Stimulated activated CD4-positive, alpha-beta T cell treated with anti-CD3 and anti-CD28 coated beads, Interleukin-1b, Interleukin-23, amount 100 ng/mL, for 24 hours (primary cell): ENCODE data around the gene KIZ.

Experiments
- DNase-seq, 4 experiments: peaks; one replicate each; pipeline ENCODE4 v3.0.0-alpha.2; 2020; ENCODE audit warnings: low read depth in 4 of 4, low spot score in 1 of 4

KIZ gene

DNA sequence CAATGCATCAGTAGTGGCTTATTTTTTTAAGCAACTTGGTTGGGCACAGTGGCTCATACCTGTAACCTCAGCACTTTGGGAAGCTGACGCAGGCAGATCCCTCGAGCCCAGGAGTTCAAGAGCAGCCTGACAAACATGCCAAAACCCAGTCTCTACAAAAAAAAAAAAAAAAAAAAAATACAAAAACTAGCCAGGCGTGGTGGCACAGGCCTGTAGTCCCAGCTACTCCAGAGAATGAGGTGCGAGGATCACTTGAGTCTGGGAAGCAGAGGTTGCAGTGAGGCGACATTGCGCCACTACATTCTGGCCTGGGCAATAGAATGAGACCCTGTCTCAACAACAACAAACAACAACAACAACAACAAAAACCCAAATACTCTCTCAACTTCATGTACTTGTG, 132.5 kb downstream of the KIZ start:
- DNase-seq: no peak

DNA sequence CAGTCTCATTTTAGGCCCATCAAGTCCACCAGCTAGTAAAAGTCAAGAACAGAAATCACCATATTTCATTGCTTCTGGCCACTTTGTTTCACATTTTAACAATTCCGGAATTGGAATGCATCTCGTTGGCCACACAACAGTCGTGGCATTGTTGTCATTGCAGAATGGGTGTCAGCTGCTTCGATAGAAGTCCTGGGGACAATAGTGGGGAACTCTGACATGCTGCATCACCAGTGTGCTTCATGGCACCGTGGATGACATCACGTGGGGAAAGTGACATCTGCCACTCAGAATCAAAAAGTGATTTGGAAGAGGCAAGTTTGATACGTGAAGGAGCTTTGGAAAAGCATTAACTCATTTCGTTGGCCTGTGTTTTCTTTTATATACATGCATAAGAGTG, 133.5 kb downstream of the KIZ start:
- no peak for DNase-seq

DNA sequence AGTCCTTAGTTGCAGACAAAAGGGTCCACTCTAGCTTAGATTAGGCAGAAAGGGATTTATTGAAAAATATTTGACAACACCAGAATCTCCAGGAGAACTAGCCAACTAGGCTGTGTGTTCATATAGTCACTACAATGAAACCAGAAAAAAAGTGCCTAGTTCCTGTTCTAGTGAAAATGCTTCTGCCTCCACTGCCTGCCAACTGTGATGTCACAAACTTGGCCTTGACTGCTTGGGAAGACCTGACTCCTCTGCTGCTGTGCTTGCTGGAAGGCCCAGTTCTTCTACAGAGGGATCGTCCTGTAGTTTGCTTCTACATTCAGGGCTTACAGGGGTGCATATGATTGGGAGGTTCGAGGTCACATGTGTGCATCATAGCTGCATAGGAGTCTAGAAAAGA, 136.9 kb downstream of the KIZ start:
- DNase-seq: no peak

DNA sequence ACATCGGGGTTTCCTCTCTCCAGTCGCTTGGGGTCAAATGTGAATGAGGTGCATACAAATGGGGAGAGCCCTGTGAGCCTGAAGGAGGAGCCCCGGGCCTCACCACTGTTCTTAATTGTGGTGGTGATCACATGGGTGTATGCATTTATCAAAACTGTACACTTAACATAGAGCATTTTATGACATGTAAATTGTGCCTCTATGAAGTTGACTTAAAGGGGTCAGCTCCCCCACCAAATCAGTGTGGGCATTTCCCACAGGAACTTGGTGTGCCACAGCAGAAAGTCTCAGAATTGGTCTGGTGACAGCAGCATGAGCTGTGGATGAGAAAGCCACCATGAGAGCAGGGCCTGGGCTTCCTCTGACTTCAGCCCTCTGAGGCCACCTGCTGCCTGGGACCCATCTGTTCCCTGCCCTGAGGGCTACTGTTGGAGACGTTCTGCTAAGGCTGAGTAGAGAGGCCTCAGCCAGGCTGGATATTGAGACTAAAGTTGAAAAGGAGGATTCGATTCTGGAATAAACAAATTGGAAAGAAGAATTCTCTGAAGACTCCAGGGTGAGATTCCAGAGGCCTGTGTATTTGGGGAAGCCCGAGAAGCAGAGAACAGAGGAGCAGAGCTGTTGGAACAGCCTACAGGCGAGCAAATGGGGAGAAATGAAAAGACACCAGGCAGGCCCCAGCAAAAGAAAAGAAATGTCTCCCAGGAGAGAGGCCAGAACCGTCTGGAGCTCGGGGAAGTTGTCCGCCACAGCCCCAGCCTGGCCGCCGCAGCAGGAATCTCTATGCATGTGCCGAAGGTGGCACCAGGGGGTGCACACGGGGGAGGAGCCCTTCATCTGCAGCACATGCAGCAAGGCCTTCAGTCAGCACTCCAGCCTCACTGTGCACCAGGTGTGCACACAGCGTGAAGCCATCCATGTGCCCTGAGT, 139.6 kb downstream of the KIZ start:
- DNase-seq: no peak

DNA sequence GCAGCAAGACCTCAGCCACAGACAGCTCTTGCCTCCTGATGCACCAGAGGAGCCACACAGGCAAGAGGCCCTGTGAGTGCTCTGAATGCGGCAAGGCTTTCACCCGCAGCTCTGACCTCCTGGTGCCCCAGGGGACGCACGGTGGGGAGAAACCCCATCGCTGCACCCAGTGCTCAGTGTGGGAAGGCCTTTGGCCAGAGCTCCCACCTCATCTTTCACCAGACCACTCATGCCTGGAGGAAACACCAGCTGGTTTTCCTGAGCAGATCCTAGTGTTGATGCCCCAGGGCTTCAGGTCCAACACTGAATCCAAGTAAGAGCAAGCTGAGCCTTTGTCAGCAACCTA, 140.3 kb downstream of the KIZ start:
- no peak for DNase-seq

DNA sequence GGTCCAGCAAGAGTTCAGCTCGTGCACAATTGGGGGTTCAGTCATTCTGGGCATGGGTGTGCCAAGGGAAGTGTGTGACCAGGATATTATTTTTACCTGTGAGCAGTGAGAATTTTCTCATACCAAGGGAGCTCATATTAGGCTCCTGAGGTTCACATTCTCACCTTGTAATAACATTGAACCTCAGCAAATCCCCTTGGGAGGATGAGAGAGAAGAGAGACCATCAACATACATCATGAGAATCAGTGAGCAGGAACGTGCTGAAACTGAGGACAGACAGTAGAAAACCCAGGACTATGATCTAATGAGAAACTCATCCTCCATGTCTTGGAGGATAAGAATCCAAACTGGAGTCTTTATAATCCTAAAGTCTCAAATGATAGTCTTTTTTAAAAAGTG, 143.9 kb downstream of the KIZ start:
- no peak for DNase-seq

DNA sequence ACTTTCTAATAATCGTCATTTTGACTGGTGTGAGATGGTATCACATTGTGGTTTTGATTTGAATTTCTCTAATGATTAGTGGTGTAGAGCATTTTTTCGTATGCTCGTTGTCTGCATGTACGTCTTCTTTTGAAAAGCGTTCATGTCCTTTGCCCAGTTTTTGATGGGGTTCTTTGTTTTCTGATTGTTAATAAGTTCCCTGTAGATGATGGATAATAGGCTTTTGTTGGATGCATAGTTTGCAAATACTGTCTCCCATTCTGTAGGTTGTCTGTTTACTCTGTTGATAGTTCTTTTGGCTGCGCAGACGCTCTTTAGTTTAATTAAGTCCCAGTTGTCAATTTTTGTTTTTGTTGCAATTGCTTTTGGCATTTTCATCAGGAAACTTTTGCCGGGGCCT, 144.9 kb downstream of the KIZ start:
- no peak for DNase-seq

DNA sequence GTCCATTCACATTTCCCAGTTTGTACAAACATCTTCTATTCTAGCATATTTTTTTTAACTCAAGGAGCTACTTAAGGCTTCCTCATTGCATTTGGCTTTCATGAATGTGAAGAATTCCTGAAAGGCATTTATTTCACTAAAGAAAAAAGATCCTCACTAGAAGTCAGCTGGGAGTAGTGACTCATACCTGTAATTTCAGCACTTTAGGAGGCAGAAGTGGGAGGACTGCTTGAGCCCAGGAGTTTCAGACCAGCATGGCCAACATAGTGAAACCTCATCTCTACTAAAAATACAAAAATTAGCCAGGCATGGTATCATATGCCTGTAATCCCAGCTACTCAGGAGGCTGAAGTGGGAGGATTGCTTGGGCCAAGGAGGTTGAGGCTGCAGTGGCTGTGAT, 146.4 kb downstream of the KIZ start:
- DNase-seq: no peak

DNA sequence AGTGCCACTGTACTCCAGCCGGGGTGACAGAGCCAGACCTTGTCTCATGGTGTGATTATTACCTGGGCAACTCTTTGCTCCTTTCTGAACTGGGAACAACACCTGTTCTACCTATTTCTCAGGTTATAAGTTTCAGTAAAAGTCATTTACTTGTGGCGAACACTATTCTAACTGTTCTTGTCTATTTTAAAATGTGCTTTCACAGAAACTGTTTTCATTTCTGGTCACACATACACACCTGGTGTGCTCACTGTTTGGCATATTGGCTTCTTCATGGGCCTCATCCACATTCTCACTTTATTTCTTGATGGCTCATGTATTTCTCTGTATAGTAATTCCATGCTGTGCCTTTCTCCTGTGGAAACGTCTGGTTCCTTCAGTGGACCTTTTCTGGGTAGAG, 146.8 kb downstream of the KIZ start:
- DNase-seq: no peak

DNA sequence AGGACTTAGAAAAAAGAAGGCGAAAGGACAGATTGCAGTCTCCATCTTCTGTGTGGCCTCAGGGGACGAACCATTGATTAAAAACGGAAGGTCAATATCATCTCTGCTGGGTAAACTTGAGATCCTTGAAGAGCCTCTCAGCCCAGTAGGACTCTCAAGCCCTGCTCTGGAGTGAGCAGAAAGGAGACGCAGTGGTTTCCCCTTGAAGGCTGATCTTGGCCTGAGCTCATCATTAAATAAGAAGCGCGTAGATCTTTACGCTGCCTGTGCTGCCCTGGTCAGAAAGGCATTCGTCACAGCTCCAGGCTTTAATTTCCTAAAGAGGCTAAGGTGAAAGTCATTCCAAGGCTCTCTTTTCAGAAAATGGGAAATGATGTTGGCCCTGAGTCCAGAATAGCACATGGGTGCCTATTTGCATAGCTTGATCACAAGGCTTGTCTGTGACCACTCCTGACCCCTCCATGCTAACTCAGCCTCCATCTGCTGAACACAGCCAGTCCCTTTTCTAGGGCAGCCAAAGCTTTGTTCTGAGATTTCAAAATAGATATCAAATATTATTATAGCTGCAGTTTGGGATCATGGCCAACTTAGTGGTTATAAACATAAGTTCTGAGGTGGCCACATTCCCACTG, 148.0 kb downstream of the KIZ start:
- DNase-seq: no peak

DNA sequence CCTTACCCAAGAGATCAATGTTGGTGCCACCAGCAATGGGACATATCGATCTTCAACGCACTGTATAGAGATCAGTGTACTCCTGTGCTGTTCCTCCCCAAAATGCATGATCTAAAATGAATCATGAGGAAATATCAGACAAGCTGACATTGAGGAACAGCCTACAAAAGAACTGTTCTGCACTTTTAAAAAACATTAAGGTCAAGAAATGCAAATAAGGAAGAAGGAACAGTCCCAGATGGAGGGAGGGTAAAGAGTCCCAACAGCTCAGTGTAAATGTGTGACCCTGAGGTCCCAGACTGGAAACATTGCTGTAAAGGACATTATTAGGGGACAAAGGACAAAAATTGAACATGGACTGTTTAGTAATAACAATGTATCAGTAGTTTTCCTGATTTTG, 152.9 kb downstream of the KIZ start:
- DNase-seq: no peak

DNA sequence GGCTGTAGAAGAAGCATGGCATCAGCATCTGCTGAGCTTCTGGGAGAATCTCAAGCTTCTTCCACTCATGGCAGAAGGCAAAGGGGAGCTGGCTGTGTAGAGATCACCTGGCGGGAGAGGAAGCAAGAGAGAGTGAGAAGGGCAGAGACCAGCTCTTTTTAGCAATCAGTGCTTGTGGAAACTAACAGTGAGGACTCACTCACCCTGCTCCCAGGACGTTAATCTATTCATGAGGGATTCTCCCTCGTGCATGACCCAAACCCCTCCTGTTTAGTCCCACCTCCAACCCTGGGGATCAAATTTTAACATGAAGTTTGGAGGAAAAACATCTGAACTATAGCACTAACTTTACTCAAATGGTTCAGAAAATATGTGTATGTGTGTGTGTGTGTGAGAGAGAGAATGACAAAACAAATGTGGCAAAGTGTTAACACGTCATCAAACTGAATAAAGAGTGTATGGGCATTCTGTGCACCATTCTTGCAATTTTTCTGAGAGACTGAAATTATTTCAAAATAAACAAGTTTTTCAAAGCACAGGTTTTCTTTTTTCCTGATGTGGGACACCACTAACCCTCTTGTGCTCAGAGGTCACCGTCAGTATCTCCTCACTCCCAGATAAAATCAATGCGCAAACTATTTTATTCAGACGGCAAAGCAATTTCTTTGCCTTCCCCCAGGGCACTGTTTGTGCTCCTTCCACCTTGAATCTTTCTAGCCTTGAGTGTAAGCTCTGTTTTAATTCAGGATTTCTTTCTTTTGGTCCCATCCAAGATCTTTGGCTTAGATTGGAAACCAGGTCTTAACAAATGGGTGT, 154.0 kb downstream of the KIZ start:
- DNase-seq: no peak

DNA sequence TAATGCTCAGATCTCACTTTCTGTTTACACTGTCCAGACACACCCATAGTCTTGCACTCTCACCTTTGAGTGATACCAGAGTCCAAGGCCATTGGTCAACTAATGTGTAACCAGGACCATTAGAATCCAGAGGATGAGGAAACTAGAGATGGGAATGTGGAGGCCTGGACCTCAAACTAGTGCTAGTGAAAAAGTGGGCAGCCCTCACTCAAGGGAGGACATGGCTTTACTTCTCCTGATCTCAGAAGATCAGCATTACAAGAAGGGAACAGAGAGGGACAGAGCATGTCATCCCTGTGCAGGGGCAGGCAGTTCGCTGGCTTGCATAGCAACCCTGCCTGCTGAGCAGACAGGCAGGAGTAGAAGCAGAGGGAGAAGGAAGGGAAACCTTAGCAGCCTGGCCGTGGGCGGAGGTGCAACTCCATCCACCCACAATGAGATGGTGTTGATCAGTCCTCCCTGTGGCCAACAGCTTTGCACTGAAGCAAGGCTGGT, 154.7 kb downstream of the KIZ start:
- no peak for DNase-seq

DNA sequence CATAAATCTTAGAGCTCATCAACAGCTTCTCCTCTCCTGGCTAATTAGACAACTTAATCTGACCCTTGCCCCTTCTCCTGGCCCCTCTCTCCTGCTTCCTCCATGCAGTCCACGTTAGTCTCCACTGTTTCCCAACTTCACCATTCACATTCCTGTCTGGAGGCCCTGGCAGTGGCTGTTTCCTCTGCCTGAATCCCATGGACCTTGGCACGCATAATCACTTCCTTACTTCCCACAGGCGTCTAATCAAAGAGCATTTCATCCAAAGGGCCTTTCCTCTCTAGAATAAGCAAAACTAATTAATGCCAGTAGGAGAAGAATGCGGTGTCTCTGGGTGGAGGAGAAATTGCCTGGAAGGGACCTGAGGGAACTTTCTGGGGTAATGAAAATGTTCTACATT, 160.9 kb downstream of the KIZ start:
- no peak for DNase-seq

DNA sequence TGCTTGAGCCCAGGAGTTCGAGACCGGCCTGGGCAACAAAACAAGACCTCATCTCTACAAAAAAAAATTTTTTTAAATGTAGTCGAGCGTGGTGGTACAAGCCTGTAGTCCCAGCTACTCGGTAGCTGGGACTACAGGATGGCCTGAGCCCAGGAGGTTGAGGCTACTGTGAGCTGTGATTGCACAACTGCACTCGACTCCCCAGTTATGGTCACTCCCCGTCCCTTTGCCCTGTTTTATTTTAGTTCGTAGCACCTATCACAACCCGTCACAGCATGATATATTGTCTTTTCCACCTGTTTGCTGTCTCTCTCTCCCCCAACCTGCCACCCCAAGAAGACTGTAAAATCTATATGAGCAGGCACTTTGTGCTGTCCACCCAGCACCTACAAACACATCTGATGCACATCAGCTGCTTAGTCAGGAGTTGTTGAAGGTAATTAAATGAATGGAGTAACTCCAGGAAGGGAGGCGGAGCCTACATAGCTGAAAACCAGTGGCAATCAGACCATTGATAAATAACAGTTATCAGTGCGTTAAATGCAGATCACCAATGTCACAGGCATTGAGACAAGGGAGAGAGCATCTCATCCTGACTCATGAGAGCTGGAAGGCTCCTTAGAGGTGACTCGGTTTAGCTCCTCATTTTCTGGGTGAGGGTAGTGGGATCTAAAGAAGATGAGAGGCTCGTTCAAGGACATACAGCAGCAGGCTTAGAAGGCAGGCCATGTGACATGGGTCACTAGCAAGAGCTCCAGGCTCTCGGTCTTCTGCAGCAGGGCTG, 162.9 kb downstream of the KIZ start:
- no peak for DNase-seq

DNA sequence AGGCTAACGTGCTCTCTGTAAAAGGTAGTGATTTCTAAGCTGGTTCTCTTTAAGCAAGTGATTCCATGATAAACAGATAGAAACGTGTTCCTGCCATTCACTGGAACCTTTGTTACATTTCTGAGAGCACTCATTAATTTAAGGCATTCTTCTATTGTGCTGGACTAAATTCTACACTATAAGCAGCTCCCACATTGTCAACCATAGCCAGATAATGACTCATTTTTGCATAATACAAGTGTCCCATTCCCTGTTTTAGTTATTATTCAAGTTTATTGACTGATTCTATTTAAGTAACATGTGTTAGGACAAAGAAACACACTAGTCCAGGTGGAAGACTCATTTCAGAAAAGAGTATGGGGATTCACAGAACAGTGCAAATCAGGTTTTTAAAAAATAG, 163.8 kb downstream of the KIZ start:
- DNase-seq: no peak

DNA sequence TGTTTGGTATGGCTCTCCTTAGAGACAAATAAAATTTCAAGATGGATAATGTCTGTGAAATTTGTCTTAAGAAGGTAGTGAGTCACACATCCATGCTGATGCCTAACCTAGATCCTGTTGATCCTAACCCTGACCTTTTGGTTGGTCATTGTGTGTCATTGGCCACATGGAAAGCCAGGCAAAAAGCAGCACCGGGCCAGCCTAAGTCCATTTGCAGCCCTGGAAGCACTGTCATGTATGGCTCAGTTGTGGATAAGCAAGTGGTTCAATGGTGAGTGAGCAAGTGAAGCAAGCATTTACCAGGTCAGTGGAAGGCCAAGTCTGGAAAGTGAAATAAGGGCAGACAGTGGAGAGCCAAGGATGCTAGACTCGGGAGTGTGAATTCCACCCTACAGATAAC, 165.1 kb downstream of the KIZ start:
- DNase-seq: no peak

DNA sequence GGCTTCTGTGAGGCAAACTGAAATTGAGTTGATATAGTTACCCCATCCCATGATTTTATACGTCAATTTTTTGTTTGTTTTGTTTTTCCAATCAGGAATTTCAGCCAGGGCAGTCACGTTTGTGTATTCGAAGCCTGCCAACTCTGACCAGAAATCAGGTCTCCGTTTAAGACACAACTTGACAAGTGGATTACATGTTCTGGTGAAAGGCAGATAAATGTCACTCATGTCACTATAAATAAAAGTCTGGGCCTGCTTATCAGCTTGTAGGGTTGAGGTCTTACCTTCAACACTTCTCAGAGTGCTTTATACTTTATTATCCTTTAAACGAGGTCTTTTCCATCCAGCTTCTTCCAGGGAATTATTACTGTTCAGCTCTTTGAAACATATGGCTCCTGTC, 168.9 kb downstream of the KIZ start:
- DNase-seq: no peak
